ENCODE data around the gene GTF2H1.

- TF ChIP-seq GATA3 (IDR thresholded peaks at IDR 0.05; ENCODE audit: low read depth, low read length), result no peak
- TF ChIP-seq GATA2 (IDR thresholded peaks at IDR 0.05; ENCODE audit: low read depth, low read length), result no peak
Measured at GRCh38 chr11:18361154-18361553, 38.8 kb downstream of the GTF2H1 start.
